ENCODE data around the gene NR2F2. TPM values are rescaled to one million over a fixed set of nuclear protein-coding genes. Genes with fewer than 3 reads are reported as not detected.

The NR2F2 gene
- total RNA-seq, 1 donor from 2014 or later = 15.9 TPM

DNA sequence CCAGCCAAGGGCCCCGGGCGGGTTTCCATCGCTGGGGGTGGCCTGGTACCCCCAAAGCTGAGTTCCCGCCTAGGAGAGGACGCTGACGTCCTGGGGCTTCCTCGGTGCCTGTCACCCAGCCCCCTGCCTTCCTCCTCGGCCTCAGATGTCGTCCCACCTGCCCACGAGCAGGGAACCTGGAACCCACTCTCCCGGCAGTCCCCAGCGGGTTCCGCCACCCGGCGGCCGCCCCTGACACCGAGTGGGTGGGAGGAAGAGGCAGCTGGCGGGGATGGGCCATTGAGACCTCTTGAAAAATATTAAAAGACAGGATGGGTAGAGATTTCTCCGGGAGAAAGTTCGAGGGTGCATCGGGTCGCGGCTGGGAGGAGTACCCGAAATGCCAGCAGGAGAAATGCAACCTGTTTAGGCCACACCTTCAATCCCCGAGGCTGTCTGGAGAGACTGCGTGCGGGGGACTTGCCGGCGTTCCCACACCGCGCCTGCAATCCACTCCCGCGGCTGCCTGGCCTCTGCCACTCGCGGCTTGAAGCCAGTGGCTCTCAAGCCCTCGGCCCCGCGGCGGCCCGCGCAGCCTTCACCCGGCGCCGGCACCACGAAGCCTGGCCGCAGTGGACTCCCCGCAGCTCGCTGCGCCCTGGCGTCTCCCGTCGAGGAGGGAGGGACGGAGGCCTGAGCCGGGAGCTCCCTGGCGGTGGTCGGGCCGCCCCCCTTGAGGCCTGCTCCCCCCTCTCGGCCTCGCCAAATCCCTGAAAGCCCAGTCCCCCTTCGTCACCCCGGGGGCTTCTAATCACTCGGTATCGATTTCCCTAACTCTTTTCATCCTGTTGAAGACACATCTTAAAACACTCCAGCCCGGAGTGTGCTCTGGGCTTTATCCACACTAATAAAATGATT, 8.6 kb upstream of the NR2F2 start:
- H3K27me3 Mint-ChIP-seq (ENCODE audit: unreplicated experiment) = peaks cover 23% of the 10 kb centered on the region

DNA sequence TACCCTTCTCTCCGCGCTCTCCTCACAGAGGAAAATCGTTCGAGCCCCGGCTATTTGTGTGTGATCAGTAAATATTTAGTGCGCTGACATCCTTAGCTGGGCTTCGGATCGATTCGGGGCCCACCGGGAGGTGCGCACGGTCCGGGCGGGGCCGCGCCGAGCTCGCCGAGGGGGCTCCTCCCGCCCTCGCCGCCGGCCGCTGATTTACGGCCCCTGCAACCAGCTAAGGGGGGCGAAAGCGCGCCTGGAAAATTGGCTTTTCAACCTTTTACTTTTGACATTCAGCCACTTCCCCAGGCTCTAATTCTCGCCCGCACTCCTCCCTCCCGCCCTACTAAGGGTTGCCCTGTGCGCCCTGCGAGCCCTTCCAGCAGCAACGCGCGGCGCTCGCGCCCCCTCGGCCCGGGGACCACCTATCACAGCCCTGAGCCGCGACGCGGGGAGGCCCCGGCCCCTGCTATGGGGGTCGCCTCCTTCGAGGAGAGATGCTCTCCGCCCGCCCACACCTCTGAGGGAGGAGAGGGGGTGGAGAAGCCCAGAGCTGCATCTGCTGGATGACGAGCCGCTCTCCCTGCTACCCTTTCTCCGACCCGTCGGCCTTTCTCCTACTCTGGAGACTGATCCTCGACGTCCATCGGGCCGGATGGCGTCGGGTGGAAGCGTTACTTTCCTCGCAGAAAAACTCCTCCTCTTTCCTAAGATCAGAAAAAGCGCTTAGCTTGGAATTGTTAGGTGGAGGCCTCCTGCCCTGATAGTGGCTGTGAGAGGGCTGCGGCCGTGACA, 7.8 kb upstream of the NR2F2 start:
- TF ChIP-seq CTCF (IDR thresholded peaks at IDR 0.05; ENCODE audit: unreplicated experiment) = no peak
- Mint-ChIP-seq H3K27ac (ENCODE audit: unreplicated experiment) (no peak overlapping the region), H3K4me3 (ENCODE audit: unreplicated experiment) (no peak overlapping the region), H3K36me3 (ENCODE audit: low read depth, unreplicated experiment) (no peaks in the 10 kb centered on the region), H3K4me1 (ENCODE audit: unreplicated experiment) (peaks cover 26% of the 10 kb centered on the region), H3K9me3 (ENCODE audit: unreplicated experiment) (no peaks in the 10 kb centered on the region), H3K27me3 (ENCODE audit: unreplicated experiment) (peaks cover 26% of the 10 kb centered on the region)
- no peak for DNase-seq (ENCODE audit: low spot score)

More for the DNA sequence above, 8.6 kb upstream of the NR2F2 start:
- TF ChIP-seq CTCF (IDR thresholded peaks at IDR 0.05; ENCODE audit: unreplicated experiment) = no peak
- peaks cover 23% of the 10 kb centered on the region for H3K4me1 Mint-ChIP-seq (ENCODE audit: unreplicated experiment)
- no peak for DNase-seq (ENCODE audit: low spot score)
- no peaks in the 10 kb centered on the region for H3K36me3 Mint-ChIP-seq (ENCODE audit: low read depth, unreplicated experiment)
- H3K9me3 Mint-ChIP-seq (ENCODE audit: unreplicated experiment) = no peaks in the 10 kb centered on the region
- H3K27ac Mint-ChIP-seq (ENCODE audit: unreplicated experiment) = no peak overlapping the region
- H3K4me3 Mint-ChIP-seq (ENCODE audit: unreplicated experiment) = no peak overlapping the region

DNA sequence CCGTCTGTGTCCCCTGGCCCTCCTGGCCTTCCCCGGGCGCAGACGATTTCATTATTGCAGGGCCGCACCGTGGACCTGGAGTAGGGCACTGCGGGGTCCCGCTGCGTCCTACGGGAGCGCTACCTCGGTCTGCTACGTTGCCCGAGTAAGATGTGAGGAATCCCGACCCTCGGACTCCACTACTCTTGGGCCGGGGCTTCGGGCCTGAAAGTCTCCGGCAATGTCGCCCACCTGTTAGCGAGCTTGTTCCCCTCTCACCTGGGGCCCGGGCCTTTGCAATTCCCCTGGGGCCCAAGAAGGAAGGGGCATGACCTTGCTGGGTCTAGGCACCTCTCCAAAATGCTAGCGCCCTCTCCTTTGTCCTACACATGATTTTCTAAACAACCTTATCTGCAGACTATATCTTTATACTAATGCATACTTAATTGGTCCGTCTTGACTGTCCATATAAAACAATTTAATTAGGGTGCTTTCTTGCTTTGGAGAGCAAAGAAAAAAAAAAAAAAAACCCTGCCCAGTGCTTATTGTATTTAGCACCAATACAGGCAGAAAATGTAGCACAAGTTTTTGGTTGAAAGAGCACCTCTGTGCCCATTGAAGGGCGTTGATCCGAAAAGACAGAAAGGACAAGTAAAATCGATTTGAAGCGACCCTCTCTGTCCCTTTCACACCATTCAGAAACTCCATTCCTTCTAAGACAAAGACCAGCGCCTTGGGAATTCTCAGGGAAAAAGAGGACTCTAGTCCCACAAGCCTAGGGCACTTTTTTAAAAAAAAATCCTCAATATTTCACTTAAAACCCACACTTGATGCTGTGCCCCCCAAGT, 7.0 kb upstream of the NR2F2 start:
- DNase-seq (ENCODE audit: low spot score) = no peak
- no peak overlapping the region for H3K4me3 Mint-ChIP-seq (ENCODE audit: unreplicated experiment)
- H3K27me3 Mint-ChIP-seq (ENCODE audit: unreplicated experiment) = peaks cover 28% of the 10 kb centered on the region
- peaks cover 26% of the 10 kb centered on the region for H3K4me1 Mint-ChIP-seq (ENCODE audit: unreplicated experiment)
- TF ChIP-seq CTCF (IDR thresholded peaks at IDR 0.05; ENCODE audit: unreplicated experiment) = no peak
- no peak overlapping the region for H3K27ac Mint-ChIP-seq (ENCODE audit: unreplicated experiment)
- no peaks in the 10 kb centered on the region for H3K36me3 Mint-ChIP-seq (ENCODE audit: low read depth, unreplicated experiment)
- H3K9me3 Mint-ChIP-seq (ENCODE audit: unreplicated experiment) = no peaks in the 10 kb centered on the region

DNA sequence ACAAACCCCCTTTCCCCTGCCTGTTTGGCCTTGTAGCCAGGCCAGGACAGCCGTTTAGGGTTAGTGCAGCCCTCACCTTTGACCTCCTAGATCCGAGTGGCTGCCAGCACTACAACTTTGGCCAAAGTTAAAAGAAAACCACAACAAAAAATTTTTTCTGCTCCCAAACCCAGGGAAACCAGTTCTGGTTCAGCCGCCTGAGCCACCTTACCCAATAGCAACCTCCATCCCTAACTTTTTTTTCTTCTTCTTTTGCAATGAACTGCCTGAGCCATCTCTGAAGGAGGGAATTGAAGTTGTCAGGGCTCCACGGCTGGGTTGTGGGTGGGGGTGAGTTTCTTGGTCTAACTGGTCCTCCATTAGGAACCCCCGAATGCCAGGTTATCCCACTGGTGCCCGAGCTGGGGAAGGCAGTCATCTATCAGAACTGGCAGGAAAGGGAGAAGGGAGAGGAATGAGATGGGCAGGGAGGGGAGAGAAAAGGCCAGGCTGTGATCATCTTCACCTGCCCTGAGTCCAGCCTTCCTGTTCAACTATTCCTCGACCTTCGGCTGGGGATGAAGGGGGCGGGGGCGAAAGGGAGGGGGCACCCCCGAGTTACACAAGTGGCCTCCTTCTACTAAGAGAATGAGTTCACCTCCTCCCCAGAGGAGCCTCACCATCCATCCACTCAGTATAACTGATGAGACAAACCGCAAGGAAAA, 6.2 kb upstream of the NR2F2 start:
- Mint-ChIP-seq H3K4me1 (ENCODE audit: unreplicated experiment) (peaks cover 28% of the 10 kb centered on the region), H3K36me3 (ENCODE audit: low read depth, unreplicated experiment) (no peaks in the 10 kb centered on the region), H3K9me3 (ENCODE audit: unreplicated experiment) (no peaks in the 10 kb centered on the region), H3K4me3 (ENCODE audit: unreplicated experiment) (no peak overlapping the region), H3K27me3 (ENCODE audit: unreplicated experiment) (peaks cover 32% of the 10 kb centered on the region), H3K27ac (ENCODE audit: unreplicated experiment) (no peak overlapping the region)
- no peak for DNase-seq (ENCODE audit: low spot score)
- TF ChIP-seq CTCF (IDR thresholded peaks at IDR 0.05; ENCODE audit: unreplicated experiment) = no peak
